ENCODE measurements around the gene CDNF.
"Not testable (repeated sequence)": the region's sequence is repeated elsewhere in the genome, so short reads cannot be mapped to it uniquely, and the experiment has no call there.

Gene CDNF

DNA sequence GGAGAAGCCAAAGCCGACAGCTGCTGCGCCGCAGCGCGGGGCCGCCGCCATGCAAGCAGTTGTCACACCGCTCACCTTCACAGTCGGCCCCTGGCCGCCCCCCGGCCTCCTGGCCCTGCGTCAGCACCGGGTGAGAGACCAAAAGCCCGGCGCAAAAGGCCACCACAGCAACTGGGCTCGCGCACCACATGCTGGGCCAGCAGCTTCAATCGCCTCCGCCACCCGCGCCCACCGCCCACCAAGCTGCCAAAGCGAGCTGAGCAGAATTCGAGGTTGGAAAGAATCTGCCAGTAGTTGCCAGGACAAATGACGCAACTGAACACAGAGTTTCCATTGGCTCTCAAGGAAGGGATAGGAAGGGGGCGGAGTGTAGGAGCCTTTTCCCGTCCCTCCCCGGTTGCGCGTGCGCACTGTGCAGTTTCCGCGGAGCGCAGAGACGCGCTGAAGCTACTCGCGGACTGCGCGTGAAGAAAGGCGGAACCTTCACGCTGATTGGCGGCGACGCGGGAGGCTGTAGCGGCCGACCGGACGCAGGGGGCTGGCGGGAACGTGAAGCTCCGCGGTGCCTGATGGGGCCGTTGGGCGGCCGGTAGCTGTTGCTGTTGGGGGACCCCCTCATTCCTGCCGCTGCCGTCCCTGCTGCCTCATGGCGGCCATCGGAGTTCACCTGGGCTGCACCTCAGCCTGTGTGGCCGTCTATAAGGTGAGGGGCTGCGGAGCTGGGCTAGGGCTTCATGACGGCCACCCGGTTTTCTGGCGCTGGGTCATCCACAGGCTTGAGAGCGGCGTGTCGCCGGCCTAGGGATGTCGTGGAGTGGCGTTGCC is at the start of gene CDNF, which contains the start of the genes HSPA14 and MSANTD7:
CDNF (minus strand) TSS at position 281 of the 825 bp plus-strand sequence; CDS start at position 190, 91 bp downstream.
HSPA14 (plus strand) TSS at position 550 of the 825 bp plus-strand sequence; CDS start at position 647, 97 bp downstream.
MSANTD7 (plus strand) TSS at position 550 of the 825 bp plus-strand sequence. CDS start 3,979 bp downstream, outside the sequence.
- DNase-seq: peak; percentile 99

- DNase-seq: no peak
Observed at GRCh38 chr10:14884082-14884481, 46.2 kb upstream of the CDNF start.

DNA sequence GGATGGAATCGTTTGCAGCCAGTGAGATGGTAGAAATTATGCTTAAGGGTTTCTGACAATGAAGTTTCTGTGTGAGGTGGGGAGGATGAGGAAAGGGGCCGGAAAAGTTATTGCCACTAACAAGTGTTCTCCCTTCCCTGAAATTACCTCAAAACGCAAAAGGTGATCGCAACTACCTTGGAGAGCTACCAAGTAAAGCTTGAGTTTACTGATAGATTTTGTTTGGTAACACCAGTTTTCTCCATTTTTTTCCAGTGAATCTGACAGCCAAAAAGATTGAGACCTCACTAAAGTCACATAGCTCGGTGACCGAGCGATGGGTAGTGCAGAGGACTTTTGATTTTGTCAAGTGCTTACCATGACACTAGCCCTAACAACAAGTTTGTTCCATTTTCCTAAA is 42.4 kb upstream of the CDNF start:
- no peak for DNase-seq

GRCh38 chr10:14879928-14880193 is 42.0 kb upstream of the CDNF start:
- no peak for DNase-seq

DNA sequence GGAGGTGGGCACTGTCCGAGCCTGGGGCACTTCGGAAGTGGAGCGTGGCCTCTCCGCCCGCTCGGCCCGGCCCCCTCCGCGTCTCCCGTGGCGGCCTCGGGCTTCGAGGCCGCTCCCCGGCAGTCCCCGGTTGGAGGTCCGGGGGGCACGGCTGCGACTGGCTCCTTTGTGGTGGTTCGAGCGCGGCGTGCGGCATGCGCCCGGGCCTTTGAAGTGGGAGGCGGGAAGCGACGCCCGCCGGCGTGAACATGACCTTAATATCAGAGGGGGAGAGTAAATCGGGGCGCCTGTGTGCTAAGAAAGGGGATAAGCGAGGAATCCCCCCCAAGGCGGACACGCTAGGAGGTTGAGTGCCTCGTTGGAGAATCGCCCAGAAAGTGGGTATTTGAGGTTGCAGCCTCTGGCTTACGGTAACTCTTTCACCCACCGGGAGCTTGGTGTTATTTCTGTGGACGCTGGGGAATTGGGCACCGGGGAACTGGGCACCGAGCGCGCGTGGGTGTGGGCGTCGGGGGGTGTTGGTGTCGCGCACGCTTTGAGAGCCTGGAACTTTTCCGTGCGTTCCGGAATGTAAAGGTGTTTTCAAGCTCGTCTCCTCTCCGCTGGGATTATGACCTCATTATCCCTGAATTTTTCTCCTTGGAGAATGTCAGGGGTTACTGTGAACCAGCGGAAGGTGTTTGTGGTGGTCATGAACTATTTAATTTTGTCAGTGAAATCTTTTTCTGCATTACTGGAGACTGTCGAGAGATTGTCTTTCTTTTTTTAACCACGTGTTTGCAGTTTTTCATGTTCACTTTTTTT is 41.5 kb upstream of the CDNF start:
- DNase-seq: peak; percentile 60

DNA sequence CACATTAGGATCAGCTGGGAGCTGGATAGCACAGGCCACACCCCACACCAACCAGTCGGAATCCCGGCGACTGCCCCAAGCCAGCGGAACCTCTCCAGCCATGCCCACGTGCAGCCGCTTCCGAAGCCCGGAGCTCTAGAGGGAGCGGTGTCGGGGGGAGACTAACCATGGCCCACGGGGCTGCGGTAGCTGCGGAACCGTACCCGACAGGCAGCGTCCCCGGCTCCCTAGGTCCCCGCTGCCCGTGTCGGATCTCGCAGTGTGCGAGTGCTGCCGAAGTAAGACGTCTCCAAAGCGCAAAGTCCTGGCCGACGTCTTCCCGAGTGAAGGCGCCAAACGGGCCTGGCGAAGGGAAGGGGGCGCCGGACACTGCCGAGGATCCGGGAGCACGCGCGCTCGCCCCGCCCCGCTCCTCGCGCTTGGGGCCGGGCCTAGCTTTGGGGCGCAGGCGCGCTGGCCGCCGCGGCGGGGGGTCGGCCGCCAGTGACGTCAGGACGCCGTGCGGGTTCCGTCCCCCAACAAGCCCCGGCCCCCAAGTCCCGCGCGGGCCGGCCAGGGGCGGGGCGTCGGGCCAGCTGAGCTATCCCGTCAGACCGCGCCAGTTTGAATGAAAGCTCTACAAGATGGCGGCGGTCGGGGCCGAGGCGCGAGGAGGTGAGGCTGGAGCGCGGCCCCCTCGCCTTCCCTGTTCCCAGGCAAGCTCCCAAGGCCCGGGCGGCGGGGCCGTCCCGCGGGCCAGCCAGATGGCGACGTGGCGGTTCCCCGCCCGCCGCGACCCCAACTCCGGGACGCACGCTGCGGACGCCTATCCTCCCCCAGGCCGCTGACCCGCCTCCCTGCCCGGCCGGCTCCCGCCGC is 40.7 kb upstream of the CDNF start, which contains the start of gene SUV39H2:
SUV39H2 (plus strand) TSS at position 601 of the 858 bp plus-strand sequence; CDS start at position 624, 23 bp downstream.
- DNase-seq: peak; percentile 97

DNA sequence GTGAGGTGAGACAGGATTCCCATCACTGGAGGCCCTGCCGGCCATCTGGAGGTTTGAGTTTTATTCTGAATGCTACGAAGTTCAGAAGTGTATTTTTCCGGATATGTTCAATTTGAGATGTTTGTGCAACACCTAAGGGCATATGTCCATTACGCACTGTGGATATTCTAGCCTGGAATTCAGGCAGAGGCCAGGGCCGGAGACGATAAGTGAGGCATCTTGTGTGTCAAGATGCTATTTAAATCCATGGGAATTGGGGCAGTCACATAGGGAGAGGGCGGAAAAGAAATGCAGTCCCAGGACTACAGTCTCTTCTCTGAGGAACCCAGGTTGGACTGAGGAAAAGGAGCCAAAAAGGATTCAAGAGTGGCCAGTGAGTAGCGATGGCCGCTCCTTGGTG is 38.9 kb upstream of the CDNF start:
- no peak for DNase-seq

- DNase-seq: no peak
Observed at GRCh38 chr10:14875941-14876340, 38.1 kb upstream of the CDNF start.

DNA sequence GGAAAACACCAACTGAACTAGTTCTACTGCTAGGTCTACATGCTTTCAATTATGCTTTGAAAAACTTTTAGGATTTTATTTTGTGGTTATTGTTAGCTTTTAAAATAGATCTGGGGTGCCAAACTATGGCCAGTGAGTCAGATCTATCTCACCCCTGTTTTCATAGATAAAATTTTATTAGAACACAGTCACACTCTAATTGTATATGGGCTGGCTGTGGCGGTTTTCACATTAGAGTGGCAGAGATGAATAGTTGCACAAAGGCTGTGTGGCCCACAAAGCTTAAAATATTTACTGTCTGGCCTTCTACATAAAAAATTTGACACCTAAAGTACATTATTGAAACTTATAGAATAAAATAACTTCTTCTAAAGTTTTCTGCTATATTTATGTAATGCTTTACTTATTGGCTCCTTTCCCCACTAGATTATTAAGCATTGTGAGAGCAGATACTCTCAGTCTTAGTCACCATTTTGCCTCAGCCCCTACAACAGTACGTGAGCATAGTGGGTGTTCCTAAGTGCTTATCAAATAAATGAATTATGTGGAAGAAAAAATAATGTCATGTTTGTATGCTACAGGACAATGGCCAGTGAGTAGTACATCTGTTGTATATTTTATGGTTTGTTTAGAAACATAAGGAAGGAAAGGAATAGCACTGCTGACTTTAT is 35.4 kb upstream of the CDNF start:
- no peak for DNase-seq

- not testable (repeated sequence) for DNase-seq
Observed at GRCh38 chr10:14864871-14865270, 27.0 kb upstream of the CDNF start.

- not testable (repeated sequence) for DNase-seq
Observed at GRCh38 chr10:14864466-14864865, 26.6 kb upstream of the CDNF start.

- no peak for DNase-seq
Observed at GRCh38 chr10:14860791-14861190, 23.0 kb upstream of the CDNF start.

GRCh38 chr10:14859775-14860174 is 21.9 kb upstream of the CDNF start:
- DNase-seq: no peak

DNA sequence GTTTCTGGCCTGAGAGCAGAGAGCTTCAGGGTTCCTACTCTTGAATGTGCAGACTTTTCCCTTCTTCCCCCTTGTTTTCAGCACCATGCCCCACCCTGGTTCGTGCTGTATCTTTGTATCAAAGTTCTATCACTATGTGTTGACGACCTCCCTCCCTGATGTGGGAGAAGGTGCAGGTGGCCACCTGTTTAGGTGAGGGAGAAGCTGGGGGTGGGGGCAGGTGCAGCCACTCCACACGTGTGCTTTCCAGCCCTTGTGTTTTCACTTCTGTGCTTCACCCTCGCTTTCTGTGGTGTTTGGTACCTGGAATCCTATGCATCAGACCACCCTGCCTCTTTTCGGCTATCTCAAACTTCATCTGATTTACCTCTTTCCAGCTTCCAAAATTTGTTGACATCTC is 21.2 kb upstream of the CDNF start:
- no peak for DNase-seq

DNA sequence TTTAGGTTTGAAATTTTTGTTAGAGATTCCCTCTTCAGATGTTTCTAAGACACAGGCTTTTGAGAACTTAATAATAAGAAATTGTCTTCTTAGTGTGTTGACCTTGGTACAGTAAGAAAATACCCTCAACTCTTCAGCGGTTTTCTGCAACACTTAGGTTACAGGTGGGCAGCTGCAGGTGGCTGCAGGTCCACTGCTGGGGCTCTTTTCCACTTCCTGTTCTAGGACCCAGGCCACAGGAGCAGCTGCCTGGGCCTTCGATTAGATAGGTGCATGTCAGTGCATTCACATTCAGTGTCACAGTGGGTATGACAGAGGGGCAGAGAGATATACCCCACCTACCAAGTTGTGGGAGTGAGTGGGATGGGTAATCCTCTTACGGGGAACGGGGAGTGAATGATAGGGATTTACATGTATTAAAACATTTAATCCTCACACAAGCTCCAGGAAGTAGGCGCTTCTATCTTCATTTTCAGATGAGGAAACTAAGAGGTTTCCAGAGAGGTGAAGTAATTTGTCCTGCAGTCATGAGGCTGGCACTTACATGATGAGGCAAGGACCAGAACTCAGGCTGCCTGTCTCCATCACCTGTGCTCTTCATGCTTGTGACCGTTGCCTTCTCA is 20.6 kb upstream of the CDNF start:
- DNase-seq: no peak

DNA sequence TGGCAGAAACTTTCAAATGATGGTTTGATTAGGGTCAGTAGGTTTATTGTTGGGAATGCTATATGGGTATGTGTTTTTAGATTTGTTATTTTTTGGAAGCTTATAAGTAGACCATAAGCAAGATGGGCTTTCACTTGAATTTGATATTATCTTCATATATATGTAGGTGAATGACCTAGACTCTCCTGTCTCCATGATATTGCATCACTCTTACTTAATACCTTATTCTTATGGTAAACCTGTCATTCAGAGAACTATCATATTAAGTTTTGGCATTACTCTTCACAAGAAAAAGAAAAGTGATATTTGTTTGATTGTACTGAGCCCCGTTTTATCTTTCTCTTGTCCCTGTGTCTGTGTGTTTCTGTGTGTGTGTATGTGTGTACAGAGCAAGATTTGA is 17.6 kb upstream of the CDNF start:
- no peak for DNase-seq

- no peak for DNase-seq
Observed at GRCh38 chr10:14852236-14852635, 14.4 kb upstream of the CDNF start.

DNA sequence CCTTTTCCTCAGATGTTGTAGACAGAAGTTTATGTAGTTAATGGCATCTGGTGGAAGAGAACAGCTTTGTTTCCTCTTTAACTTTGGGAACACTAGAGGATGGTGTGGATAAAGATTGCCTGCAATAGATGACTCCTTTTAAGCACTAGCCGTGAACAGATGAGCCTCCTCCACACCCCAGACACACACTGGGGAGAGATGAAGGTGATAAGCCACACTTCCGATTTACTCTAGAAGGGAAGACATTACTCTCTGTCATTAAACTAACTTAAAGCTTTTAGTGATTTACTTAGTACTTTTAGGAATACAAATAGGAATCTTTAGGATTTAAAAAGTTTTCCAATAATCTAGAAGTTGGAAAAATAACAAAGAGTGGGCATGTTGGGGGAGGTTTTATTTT is 7.1 kb upstream of the CDNF start:
- no peak for DNase-seq

GRCh38 chr10:14843327-14843988 is 5.6 kb upstream of the CDNF start:
- no peak for DNase-seq

DNA sequence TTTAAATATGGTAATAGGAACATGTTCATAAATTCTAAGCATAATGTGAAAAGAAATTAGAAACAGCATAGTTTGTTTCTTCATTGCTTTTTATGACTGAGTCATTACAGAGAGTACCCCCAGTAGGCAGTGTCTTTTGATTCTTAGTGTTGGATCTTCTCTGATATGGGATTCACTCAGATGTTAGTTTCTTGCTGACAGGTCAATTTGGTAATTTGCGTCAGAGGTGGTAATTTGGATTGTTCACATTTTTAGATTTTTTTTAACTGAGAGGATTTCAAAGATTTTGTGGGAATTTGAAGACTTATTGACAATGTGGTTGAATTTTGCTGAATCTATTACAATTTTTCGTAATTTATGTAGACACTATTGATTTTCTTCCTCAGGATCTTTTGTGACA is 2.3 kb upstream of the CDNF start:
- DNase-seq: no peak

GRCh38 chr10:14839305-14839695 is 1.5 kb upstream of the CDNF start:
- DNase-seq: no peak

Data from islet precursor cell (in vitro differentiated cells).